ENCODE measurements around the gene PDGFRB.

Gene PDGFRB

GRCh38 chr5:150112201-150113046, 43.2 kb downstream of the PDGFRB start:
- DNase-seq (ENCODE audit: low read depth), result peak; percentile 77
- H3K4me3 ChIP-seq (ENCODE audit: low read length), result no peak overlapping the region
- TF ChIP-seq, protein P1, sequence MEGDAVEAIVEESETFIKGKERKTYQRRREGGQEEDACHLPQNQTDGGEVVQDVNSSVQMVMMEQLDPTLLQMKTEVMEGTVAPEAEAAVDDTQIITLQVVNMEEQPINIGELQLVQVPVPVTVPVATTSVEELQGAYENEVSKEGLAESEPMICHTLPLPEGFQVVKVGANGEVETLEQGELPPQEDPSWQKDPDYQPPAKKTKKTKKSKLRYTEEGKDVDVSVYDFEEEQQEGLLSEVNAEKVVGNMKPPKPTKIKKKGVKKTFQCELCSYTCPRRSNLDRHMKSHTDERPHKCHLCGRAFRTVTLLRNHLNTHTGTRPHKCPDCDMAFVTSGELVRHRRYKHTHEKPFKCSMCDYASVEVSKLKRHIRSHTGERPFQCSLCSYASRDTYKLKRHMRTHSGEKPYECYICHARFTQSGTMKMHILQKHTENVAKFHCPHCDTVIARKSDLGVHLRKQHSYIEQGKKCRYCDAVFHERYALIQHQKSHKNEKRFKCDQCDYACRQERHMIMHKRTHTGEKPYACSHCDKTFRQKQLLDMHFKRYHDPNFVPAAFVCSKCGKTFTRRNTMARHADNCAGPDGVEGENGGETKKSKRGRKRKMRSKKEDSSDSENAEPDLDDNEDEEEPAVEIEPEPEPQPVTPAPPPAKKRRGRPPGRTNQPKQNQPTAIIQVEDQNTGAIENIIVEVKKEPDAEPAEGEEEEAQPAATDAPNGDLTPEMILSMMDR (IDR thresholded peaks at IDR 0.05; ENCODE audit: insufficient read depth, low read depth, low read length, missing control alignments), result no peak

DNA sequence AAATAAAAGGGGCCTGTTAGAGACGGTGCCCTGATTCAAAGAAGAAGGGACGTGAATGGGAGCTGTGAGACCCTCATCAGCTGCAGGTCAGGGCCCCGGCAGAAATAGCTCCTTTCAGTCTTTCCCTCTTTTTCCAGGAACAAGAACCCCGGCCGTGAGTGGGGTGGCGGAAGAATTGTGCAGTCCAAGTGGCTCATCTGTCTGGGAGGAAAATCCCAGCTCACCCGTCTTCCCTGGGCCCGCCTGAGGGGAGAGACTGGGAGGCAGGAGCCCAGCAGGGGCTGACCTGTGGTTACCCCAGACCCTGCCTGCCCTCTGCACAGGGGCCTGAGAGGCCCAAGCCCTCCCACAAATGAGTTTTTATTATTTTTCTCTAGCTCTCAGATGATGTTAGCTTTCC, 44.5 kb downstream of the PDGFRB start:
- no peak for DNase-seq (ENCODE audit: low read depth)
- TF ChIP-seq, protein P1 (IDR thresholded peaks at IDR 0.05; ENCODE audit: insufficient read depth, low read depth, low read length, missing control alignments), result no peak
- H3K4me3 ChIP-seq (ENCODE audit: low read length), result no peak overlapping the region

DNA sequence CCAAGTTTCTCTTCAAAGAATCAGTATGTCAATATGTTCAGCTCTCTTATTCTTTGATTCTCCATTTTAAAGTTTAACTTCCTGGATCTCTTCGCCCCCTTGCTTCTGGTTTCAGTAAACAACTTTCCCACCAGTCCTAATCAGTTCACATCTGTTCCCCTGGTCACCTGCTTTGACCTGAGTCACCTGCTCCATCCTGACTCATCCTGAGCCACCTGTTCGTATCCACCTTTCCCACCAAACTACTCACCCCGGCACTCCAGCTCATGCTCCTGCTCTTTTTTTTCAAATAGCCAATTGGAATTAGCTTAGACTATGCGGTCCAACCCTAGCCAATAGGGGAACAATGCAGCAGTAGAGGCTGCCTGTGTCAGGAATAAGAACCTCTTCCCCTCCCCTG, 45.7 kb downstream of the PDGFRB start:
- peak; percentile 41 for DNase-seq (ENCODE audit: low read depth)
- TF ChIP-seq, protein P1 (IDR thresholded peaks at IDR 0.05; ENCODE audit: insufficient read depth, low read depth, low read length, missing control alignments), result no peak
- no peak overlapping the region for H3K4me3 ChIP-seq (ENCODE audit: low read length)

DNA sequence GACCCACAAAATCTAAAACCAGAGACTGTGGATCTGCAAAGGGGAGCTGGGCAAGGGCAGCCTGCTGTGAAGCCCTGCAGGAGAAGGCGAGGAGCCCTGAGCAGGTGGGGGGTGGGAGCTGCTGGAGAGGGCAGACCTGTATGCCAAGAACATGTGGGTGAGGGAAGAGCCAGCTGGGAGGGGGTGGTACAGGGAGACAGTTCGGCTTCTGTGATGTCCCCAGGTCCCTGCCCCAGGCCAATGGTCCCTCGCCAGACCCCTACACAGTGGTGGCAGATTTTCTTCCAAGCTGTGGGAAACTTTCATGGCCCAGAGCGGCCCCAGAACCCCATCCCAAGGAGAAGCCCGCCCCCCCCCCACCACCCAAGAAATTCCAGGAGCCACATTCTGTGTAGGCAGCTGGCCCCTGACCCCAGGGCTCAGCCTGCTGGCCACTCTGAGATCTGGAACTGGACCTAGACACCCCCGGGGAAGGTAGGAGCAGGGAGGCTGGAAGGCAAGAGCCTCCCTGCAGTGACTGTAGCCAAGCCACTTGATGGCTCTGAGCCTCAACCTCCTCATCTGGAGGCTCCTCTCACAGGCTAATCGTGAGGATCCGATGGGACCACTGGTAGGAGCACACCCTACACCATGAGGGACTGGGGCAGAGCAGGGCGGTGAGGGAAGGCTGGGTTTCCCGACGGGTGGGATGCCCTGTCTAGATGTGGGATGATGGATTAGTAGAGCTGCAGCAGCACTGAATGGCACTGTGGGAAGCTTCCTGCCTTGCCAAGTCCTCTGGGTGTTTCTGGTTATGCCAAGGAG, 46.7 kb downstream of the PDGFRB start:
- no peak for DNase-seq (ENCODE audit: low read depth)
- TF ChIP-seq, protein P1 (IDR thresholded peaks at IDR 0.05; ENCODE audit: insufficient read depth, low read depth, low read length, missing control alignments), result no peak

GRCh38 chr5:150107909-150108447, 47.7 kb downstream of the PDGFRB start:
- TF ChIP-seq, protein P1 (IDR thresholded peaks at IDR 0.05; ENCODE audit: insufficient read depth, low read depth, low read length, missing control alignments), result no peak
- no peak overlapping the region for H3K4me3 ChIP-seq (ENCODE audit: low read length)
- no peak for DNase-seq (ENCODE audit: low read depth)

More for the DNA sequence above, 46.7 kb downstream of the PDGFRB start:
- H3K4me3 ChIP-seq (ENCODE audit: low read length), result no peak overlapping the region

DNA sequence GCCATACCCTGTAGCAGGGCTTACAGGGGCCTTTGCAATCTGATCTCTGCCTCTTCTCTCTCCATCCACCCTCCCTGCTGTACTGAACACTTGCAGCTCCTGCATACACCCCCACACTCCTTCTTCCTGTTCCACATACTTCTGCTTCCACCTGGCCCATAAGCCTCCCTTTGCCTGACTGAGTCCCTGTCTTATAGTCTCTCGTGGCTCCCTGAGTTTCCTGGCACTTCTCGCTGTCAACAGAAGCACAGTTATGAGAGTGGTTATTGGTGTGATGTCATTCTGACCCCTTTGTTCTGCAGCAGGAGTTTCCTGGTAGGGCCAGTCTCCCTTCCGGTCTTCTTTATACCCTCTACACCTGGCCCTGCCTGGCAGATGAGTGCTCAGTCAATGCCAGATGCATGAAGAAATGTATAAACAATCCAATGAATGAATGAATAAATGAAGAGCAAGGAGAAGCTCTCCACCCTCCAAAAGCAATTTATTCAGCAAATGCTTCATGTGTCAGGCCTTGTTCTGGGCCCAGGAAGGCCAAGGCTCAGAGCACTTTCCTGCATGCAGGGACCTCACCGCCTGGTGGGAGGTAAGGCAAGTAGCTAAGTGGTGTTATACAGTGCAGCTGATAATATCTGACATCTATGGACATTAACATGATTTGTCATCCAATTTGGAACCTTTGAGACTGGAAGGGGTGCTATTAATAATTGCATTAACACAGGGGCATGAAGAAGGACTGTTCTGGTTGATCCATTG, 48.8 kb downstream of the PDGFRB start:
- no peak for DNase-seq (ENCODE audit: low read depth)
- no peak overlapping the region for H3K4me3 ChIP-seq (ENCODE audit: low read length)
- TF ChIP-seq, protein P1 (IDR thresholded peaks at IDR 0.05; ENCODE audit: insufficient read depth, low read depth, low read length, missing control alignments), result no peak
